Loucy (cell line): ENCODE data around the gene HOXA7.

Experiments used
- H2AFZ ChIP-seq: fragments of 200-600 bp; sonication (generic); 2 replicates; pipeline ENCODE4 v1.6.0; 2016; ENCODE audit warnings: antibody characterized with exemption, mild to moderate bottlenecking, low read length, moderate library complexity
- H3F3A ChIP-seq: fragments of 200-600 bp; 2 replicates; pipeline ENCODE4 v1.6.0; 2016; ENCODE audit warnings: antibody characterized with exemption, low read depth, mild to moderate bottlenecking
- H3K27me3 ChIP-seq: fragments of 200-600 bp; sonication (generic); 2 replicates; pipeline ENCODE4 v1.6.1; 2014; ENCODE audit warnings: low read length, mild to moderate bottlenecking; ENCODE audit not compliant: insufficient read depth, poor library complexity, severe bottlenecking
- H3K36me3 ChIP-seq: fragments of 200-600 bp; sonication (generic); 2 replicates; pipeline ENCODE4 v1.6.1; 2016; ENCODE audit warnings: low read length; ENCODE audit not compliant: insufficient read depth
- H3K4me1 ChIP-seq: fragments of 200-600 bp; sonication (generic); 2 replicates; pipeline ENCODE4 v1.5.1; 2014; ENCODE audit warnings: low read length, mild to moderate bottlenecking; ENCODE audit not compliant: insufficient read depth, poor library complexity, severe bottlenecking
- H3K4me2 ChIP-seq: fragments of 200-600 bp; sonication (generic); 2 replicates; pipeline ENCODE4 v1.6.0; 2014; ENCODE audit warnings: antibody characterized with exemption, low read length, low read depth, mild to moderate bottlenecking; ENCODE audit not compliant: poor library complexity, severe bottlenecking
- H3K4me3 ChIP-seq: fragments of 200-600 bp; sonication (generic); 2 replicates; pipeline ENCODE4 v1.5.1; 2014; ENCODE audit warnings: low read length, mild to moderate bottlenecking, mixed read lengths; ENCODE audit not compliant: poor library complexity, severe bottlenecking
- H3K79me2 ChIP-seq: fragments of 200-600 bp; sonication (generic); 2 replicates; pipeline ENCODE4 v1.6.1; 2014; ENCODE audit warnings: low read length; ENCODE audit not compliant: insufficient read depth
- H3K9ac ChIP-seq: fragments of 200-600 bp; sonication (generic); 2 replicates; pipeline ENCODE4 v1.6.0; 2014; ENCODE audit warnings: mild to moderate bottlenecking, low read depth, low read length, moderate library complexity; ENCODE audit not compliant: poor library complexity, severe bottlenecking
- H3K9me2 ChIP-seq: fragments of 200-600 bp; sonication (generic); replicated peaks from 2 replicates; pipeline ENCODE4 v1.6.1; 2016; ENCODE audit warnings: low read depth, low read length, mixed read lengths
- H3K9me3 ChIP-seq: fragments of 200-600 bp; sonication (generic); 2 replicates; pipeline ENCODE4 v1.6.1; 2014; ENCODE audit warnings: mild to moderate bottlenecking, antibody characterized with exemption, low read length, low read depth; ENCODE audit not compliant: insufficient read depth
- H4K20me1 ChIP-seq: fragments of 200-600 bp; sonication (generic); 2 replicates; pipeline ENCODE4 v1.6.0; 2014; ENCODE audit warnings: antibody characterized with exemption, low read length, mild to moderate bottlenecking; ENCODE audit not compliant: insufficient read depth, poor library complexity, severe bottlenecking
- CTCF ChIP-seq: fragments of 200-600 bp; sonication (generic); conservative IDR thresholded peaks from 2 replicates; pipeline ENCODE4 v1.5.1; 2014; ENCODE audit warnings: mild to moderate bottlenecking, antibody characterized with exemption, low read length
- EZH2phosphoT487 ChIP-seq: fragments of 200-600 bp; IDR thresholded peaks from 2 replicates; pipeline ENCODE4 v1.6.1; 2018; ENCODE audit warnings: antibody characterized with exemption, mild to moderate bottlenecking, moderate library complexity, borderline replicate concordance

Gene HOXA7

GRCh38 chr7:27184337-27185012 lies 28.0 kb upstream of the HOXA7 start:
- Histone ChIP-seq H2AFZ (no peak overlapping the region), H3K4me3 (peak overlapping the region; percentile 91), H3K9me3 (no peaks in the 10 kb centered on the region), H3K4me2 (peak overlapping the region; percentile 98), H3K9me2 (no peaks in the 10 kb centered on the region), H4K20me1 (peaks cover 48% of the 10 kb centered on the region), H3K4me1 (peaks cover 53% of the 10 kb centered on the region), H3K36me3 (no peaks in the 10 kb centered on the region), H3K27me3 (peaks cover 32% of the 10 kb centered on the region), H3K79me2 (peaks cover 100% of the 10 kb centered on the region), H3F3A (peaks cover 8% of the 10 kb centered on the region; the same call in 1 of the 2 replicates), H3K9ac (peak overlapping the region; percentile 99)
- no peak for TF ChIP-seq EZH2phosphoT487
- TF ChIP-seq CTCF: no peak

- no peak overlapping the region for H2AFZ ChIP-seq
- no peaks in the 10 kb centered on the region for H3K9me2 ChIP-seq
- H4K20me1 ChIP-seq: peaks cover 55% of the 10 kb centered on the region
- peak overlapping the region; percentile 91 for H3K4me3 ChIP-seq
- H3K4me2 ChIP-seq: peak overlapping the region; percentile 98
- peaks cover 39% of the 10 kb centered on the region for H3K27me3 ChIP-seq
- peaks cover 54% of the 10 kb centered on the region for H3K4me1 ChIP-seq
- TF ChIP-seq CTCF: no peak
- TF ChIP-seq EZH2phosphoT487: no peak
- no peaks in the 10 kb centered on the region for H3K9me3 ChIP-seq
- H3F3A ChIP-seq: peaks cover 8% of the 10 kb centered on the region; the same call in 1 of the 2 replicates
- H3K79me2 ChIP-seq: peaks cover 100% of the 10 kb centered on the region
- H3K36me3 ChIP-seq: no peaks in the 10 kb centered on the region
- H3K9ac ChIP-seq: peak overlapping the region; percentile 99
Measured at GRCh38 chr7:27183682-27184336, 27.3 kb upstream of the HOXA7 start.

GRCh38 chr7:27182861-27183681 lies 26.6 kb upstream of the HOXA7 start:
- peaks cover 45% of the 10 kb centered on the region for H3K27me3 ChIP-seq
- H2AFZ ChIP-seq: no peak overlapping the region
- no peak for TF ChIP-seq CTCF
- TF ChIP-seq EZH2phosphoT487: no peak
- peaks cover 62% of the 10 kb centered on the region for H4K20me1 ChIP-seq
- no peaks in the 10 kb centered on the region for H3K36me3 ChIP-seq
- peak overlapping the region; percentile 91 for H3K4me3 ChIP-seq
- H3K9me3 ChIP-seq: no peaks in the 10 kb centered on the region
- no peaks in the 10 kb centered on the region for H3K9me2 ChIP-seq
- H3K4me1 ChIP-seq: peaks cover 60% of the 10 kb centered on the region
- H3F3A ChIP-seq: peaks cover 8% of the 10 kb centered on the region; the same call in 1 of the 2 replicates
- peak overlapping the region; percentile 98 for H3K4me2 ChIP-seq
- H3K9ac ChIP-seq: peak overlapping the region; percentile 99
- peaks cover 100% of the 10 kb centered on the region for H3K79me2 ChIP-seq
